OCI-LY7 (cell line): Measurements from ENCODE around the gene IL1RAPL1.

ENCODE experiments used
- EZH2phosphoT487 ChIP-seq: fragments of 200-600 bp; sonication (generic); IDR thresholded peaks from 2 replicates; pipeline ENCODE4 v1.6.1; 2018; ENCODE audit warnings: low read depth, borderline replicate concordance, mild to moderate bottlenecking, mixed run types, antibody characterized with exemption, low read length, moderate library complexity, mixed read lengths
- TF ChIP-seq, protein P1 (sequence below): fragments of 200-600 bp; sonication (generic); conservative IDR thresholded peaks from 2 replicates; pipeline ENCODE4 v1.5.1; 2014; ENCODE audit warnings: mild to moderate bottlenecking, antibody characterized with exemption, low read length, moderate library complexity, mixed read lengths

DNA sequence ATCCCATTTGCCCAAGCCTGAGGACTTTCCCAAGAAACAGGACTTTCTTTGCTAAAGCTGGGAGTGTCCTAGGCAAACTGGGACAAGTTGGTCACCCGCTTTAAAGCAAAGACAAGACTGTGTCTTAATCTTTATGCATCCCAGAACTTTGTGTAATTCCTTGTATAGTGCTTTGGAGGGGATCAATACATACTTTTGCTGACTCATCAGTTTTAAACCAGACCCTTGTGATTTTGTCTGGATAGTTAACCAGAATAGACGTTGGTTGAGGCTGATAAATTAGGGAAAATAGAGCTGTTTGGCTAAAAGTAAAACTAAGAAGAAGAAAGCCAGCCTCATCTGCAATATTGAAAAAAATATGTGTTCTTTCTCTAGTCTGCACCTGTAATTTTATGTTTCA, 82.8 kb downstream of the IL1RAPL1 start:
- TF ChIP-seq, protein P1, sequence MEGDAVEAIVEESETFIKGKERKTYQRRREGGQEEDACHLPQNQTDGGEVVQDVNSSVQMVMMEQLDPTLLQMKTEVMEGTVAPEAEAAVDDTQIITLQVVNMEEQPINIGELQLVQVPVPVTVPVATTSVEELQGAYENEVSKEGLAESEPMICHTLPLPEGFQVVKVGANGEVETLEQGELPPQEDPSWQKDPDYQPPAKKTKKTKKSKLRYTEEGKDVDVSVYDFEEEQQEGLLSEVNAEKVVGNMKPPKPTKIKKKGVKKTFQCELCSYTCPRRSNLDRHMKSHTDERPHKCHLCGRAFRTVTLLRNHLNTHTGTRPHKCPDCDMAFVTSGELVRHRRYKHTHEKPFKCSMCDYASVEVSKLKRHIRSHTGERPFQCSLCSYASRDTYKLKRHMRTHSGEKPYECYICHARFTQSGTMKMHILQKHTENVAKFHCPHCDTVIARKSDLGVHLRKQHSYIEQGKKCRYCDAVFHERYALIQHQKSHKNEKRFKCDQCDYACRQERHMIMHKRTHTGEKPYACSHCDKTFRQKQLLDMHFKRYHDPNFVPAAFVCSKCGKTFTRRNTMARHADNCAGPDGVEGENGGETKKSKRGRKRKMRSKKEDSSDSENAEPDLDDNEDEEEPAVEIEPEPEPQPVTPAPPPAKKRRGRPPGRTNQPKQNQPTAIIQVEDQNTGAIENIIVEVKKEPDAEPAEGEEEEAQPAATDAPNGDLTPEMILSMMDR = no peak
- TF ChIP-seq EZH2phosphoT487 = no peak
